ENCODE results near the gene TRIM69. TPM values are rescaled to one million over a fixed set of nuclear protein-coding genes. Genes with fewer than 3 reads are reported as not detected.

Gene TRIM69
- total RNA-seq, 1 donor from 2014 or later = 35.4 TPM

DNA sequence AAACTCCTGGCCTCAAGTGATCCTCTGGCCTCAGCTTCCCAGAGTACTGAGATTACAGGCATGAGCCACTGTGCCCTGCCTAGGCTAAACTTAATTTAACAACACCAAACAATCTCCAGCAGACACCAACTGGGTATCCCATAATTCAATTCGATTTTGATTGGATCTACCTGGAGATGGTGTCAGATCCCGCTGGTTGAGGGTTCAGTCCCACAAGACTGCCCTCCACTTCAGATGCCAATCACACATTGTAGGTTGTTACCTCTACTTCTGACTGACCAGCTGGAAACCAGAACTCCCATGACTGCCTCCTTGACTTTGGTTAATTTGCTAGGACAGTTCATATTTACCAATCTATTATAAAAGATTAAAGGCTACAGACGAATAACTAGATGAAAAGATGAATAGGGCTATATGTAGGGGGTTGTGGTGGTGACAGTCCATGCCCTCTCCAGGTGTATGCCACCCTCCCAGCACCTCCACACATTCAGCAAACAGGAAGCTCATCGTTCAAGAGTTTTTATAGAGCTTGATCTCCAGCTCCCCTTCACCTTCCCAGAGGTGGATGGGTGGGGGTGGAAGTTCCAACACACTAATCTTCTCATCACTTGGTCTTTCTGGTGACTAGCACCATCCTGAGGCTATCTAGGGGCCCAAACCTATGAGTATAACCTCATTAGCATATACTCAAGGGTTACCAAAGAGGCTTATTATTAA, 15.7 kb upstream of the TRIM69 start:
- no peak for DNase-seq
- ATAC-seq (ENCODE audit: low read depth) = no peak
- peak overlapping the region; percentile 98 for H3K27ac Mint-ChIP-seq
- intact Hi-C loops (cut with micrococcal nuclease) = no loop called here
- H3K27me3 Mint-ChIP-seq = no peaks in the 10 kb centered on the region
- peaks cover 44% of the 10 kb centered on the region for H3K36me3 Mint-ChIP-seq (ENCODE audit: low read depth)
- ChIA-PET POLR2A (interaction anchor here (0.5 to 24.4 kb wide), 6 partner anchors 3 to 182 kb away, joined by 3 to 2387 read pairs (median 526); partner anchors contain the start of genes B2M, PATL2, SPG11 and TRIM69), CTCF (interaction anchor here (1.2 to 16.4 kb wide), 5 partner anchors 8 to 56 kb away, joined by 3 to 239 read pairs (median 8); partner anchors contain the start of genes B2M, PATL2, SPG11 and TRIM69)
- peaks cover 93% of the 10 kb centered on the region for H3K4me1 Mint-ChIP-seq
- H3K9me3 Mint-ChIP-seq = no peaks in the 10 kb centered on the region
- TF ChIP-seq, protein P1, sequence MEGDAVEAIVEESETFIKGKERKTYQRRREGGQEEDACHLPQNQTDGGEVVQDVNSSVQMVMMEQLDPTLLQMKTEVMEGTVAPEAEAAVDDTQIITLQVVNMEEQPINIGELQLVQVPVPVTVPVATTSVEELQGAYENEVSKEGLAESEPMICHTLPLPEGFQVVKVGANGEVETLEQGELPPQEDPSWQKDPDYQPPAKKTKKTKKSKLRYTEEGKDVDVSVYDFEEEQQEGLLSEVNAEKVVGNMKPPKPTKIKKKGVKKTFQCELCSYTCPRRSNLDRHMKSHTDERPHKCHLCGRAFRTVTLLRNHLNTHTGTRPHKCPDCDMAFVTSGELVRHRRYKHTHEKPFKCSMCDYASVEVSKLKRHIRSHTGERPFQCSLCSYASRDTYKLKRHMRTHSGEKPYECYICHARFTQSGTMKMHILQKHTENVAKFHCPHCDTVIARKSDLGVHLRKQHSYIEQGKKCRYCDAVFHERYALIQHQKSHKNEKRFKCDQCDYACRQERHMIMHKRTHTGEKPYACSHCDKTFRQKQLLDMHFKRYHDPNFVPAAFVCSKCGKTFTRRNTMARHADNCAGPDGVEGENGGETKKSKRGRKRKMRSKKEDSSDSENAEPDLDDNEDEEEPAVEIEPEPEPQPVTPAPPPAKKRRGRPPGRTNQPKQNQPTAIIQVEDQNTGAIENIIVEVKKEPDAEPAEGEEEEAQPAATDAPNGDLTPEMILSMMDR (IDR thresholded peaks at IDR 0.05) = no peak
- H3K4me3 Mint-ChIP-seq = no peak overlapping the region

DNA sequence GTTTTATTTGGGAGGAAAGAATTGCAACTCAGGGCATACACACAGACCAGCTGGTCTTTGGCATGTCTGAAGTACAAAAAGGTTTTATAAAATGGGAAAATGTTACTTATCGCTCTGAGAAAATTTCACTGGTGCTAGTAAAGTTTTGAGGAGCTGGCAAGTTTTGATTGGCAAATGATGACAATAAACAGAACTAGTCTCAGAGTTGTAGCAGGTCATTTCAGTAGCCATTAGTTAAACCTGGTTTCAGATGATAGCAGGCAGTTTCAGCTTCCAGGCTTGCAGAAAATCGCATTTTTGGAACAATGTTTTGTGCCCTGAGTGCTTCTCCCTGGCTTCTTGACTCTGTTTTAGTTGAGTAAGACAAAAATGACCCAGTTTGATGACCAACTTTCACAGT, 14.3 kb upstream of the TRIM69 start:
- ATAC-seq (ENCODE audit: low read depth) = no peak
- peaks cover 91% of the 10 kb centered on the region for H3K4me1 Mint-ChIP-seq
- intact Hi-C loops (cut with micrococcal nuclease) = no loop called here
- H3K27ac Mint-ChIP-seq = peak overlapping the region; percentile 98
- H3K9me3 Mint-ChIP-seq = no peaks in the 10 kb centered on the region
- no peak overlapping the region for H3K4me3 Mint-ChIP-seq
- CTCF ChIA-PET = interaction anchor here (0.9 to 16.4 kb wide), 4 partner anchors 10 to 57 kb away, joined by 3 to 239 read pairs (median 22); partner anchors contain the start of genes B2M, PATL2, SPG11 and TRIM69
- no peak for DNase-seq
- peaks cover 30% of the 10 kb centered on the region for H3K36me3 Mint-ChIP-seq (ENCODE audit: low read depth)
- POLR2A ChIA-PET = interaction anchor here (1.0 to 24.4 kb wide), 5 partner anchors 5 to 58 kb away, joined by 3 to 2387 read pairs (median 1048); partner anchors contain the start of genes B2M, PATL2, SPG11 and TRIM69
- no peaks in the 10 kb centered on the region for H3K27me3 Mint-ChIP-seq
- TF ChIP-seq, protein P1 (IDR thresholded peaks at IDR 0.05) = no peak

DNA sequence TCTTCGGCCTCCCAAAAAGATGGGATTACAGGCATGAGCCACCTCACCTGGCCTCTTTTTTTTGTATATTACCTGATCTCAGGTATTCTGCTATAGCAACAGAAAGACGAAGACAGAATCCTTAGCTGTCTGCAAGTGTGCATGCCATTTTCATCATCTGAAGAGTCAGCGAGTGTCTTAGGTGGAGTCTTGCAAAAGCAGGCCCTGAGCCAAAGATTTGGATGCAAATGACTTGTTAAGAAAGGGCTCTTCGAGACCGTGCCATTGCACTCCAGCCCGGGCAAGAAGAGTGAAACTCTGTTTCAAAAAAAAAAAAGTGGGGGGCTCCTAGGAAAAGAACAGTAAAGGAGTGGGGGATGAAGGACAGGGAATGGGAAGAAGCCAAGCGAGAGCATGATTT, 10.2 kb upstream of the TRIM69 start:
- ATAC-seq (ENCODE audit: low read depth) = no peak
- no peak for DNase-seq
- Mint-ChIP-seq H3K4me3 (peak overlapping the region; percentile 88), H3K36me3 (ENCODE audit: low read depth) (peaks cover 7% of the 10 kb centered on the region), H3K4me1 (peaks cover 78% of the 10 kb centered on the region), H3K27ac (peak overlapping the region; percentile 100), H3K9me3 (no peaks in the 10 kb centered on the region), H3K27me3 (no peaks in the 10 kb centered on the region)
- ChIA-PET CTCF (interaction anchor here (1.2 to 5.9 kb wide), 4 partner anchors 11 to 62 kb away, joined by 6 to 96 read pairs (median 22); partner anchors contain the start of genes B2M, PATL2, SPG11 and TRIM69), POLR2A (interaction anchor here (0.6 to 24.4 kb wide), 11 partner anchors 3 to 149 kb away, joined by 3 to 2387 read pairs (median 35); partner anchors contain the start of genes B2M, PATL2, SPG11 and TRIM69)
- intact Hi-C loops (cut with micrococcal nuclease) = loop anchor here (2.0 to 5.0 kb wide), 3 partner anchors 476 to 949 kb away; partner anchors contain the start of gene ELL3
- TF ChIP-seq, protein P1 (IDR thresholded peaks at IDR 0.05) = no peak

DNA sequence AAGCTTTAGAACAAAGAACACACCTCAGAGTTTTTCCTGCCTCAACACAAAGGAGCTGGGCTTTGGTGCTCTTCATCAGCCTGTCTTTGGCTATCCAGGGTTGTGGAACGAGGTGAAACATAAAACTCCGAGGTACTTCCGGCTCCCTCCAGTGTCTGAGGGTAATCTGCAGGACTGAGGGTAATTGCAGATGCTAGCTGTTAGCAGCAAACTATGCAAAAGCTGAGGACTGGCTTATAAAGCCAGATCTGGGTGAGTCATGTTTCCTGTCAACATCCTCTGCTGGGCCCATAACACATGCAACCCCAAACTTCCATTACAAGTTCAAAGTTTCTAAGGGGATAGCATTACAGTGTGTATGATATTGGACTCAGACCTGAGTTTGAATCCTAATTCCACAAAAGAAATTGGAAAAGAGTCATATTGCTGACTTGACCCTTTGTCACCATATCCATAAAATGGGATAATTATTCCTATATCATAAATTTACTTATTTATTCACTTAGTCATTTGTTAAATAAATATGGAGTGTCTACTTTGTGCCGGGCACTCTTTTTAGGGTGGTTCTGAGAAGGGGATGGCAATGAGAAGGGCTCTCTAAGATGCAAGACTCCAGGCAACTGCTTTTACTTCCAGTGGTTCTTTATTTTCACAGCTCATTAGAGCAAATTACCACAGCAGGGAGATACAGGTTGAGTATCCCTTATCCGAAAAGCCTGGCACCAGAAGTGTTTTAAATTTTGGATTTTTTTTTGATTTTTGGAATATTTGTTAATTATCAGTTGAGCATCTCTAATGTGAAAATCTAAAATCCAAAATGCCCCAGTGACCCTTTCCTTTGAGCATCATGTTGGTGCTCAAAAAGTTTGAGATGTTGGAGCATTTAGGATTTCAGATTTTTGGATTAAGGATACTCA, 9.5 kb upstream of the TRIM69 start:
- intact Hi-C loops (cut with micrococcal nuclease) = loop anchor here (2.0 to 5.0 kb wide), 3 partner anchors 475 to 950 kb away; partner anchors contain the start of gene ELL3
- Mint-ChIP-seq H3K4me1 (peaks cover 78% of the 10 kb centered on the region), H3K27ac (peak overlapping the region; percentile 100), H3K9me3 (no peaks in the 10 kb centered on the region), H3K36me3 (ENCODE audit: low read depth) (peaks cover 12% of the 10 kb centered on the region), H3K27me3 (no peaks in the 10 kb centered on the region), H3K4me3 (peak overlapping the region; percentile 88)
- TF ChIP-seq, protein P1 (IDR thresholded peaks at IDR 0.05) = no peak
- POLR2A ChIA-PET = interaction anchor here (0.6 to 24.4 kb wide), 15 partner anchors 2 to 190 kb away, joined by 3 to 2387 read pairs (median 3); partner anchors contain the start of genes B2M, EIF3J, PATL2 and SPG11
- CTCF ChIA-PET = interaction anchor here (0.5 to 5.9 kb wide), 7 partner anchors 8 to 63 kb away, joined by 3 to 96 read pairs (median 21); partner anchors contain the start of genes B2M, PATL2, SPG11 and TRIM69
- DNase-seq (no peak), ATAC-seq (ENCODE audit: low read depth) (peak; percentile 45)

All from activated B cell treated with CpG ODN at 0.5 μM for 24 hours (primary cell).